Smooth muscle cell (in vitro differentiated cells): ENCODE data around the gene TDP1. TPM values are rescaled to one million over a fixed set of nuclear protein-coding genes. Genes with fewer than 3 reads are reported as not detected.

Experiments
- DNase-seq: peaks from one replicate; lab custom pipeline; 2025; ENCODE audit not compliant: unreplicated experiment; lab: John Stamatoyannopoulos, UW
- H2AFZ ChIP-seq: fragments of 200-600 bp; sonication (generic); 2 replicates; pipeline ENCODE4 v1.6.0; 2016; ENCODE audit warnings: antibody characterized with exemption, low read depth, mild to moderate bottlenecking
- H3F3A ChIP-seq: fragments of 200-600 bp; sonication (generic); 2 replicates; pipeline ENCODE4 v1.6.0; 2017; ENCODE audit warnings: antibody characterized with exemption, low read depth
- H3K27ac ChIP-seq: fragments of 200-600 bp; sonication (generic); 2 replicates; pipeline ENCODE4 v1.5.1; 2016; ENCODE audit warnings: low read depth, mild to moderate bottlenecking
- H3K27me3 ChIP-seq: fragments of 200-600 bp; sonication (generic); 2 replicates; pipeline ENCODE4 v1.6.1; 2016; ENCODE audit warnings: low read depth, mild to moderate bottlenecking
- H3K36me3 ChIP-seq: fragments of 200-600 bp; sonication (generic); 2 replicates; pipeline ENCODE4 v1.5.1; 2016; ENCODE audit warnings: low read depth
- H3K4me1 ChIP-seq: fragments of 200-600 bp; sonication (generic); 2 replicates; pipeline ENCODE4 v1.5.1; 2016; ENCODE audit warnings: low read depth
- H3K4me2 ChIP-seq: fragments of 200-600 bp; sonication (generic); 2 replicates; pipeline ENCODE4 v1.6.0; 2016; ENCODE audit warnings: mild to moderate bottlenecking
- H3K4me3 ChIP-seq: fragments of 200-600 bp; sonication (generic); 2 replicates; pipeline ENCODE4 v1.5.1; 2016; ENCODE audit warnings: mild to moderate bottlenecking
- H3K79me2 ChIP-seq: fragments of 200-600 bp; sonication (generic); 2 replicates; pipeline ENCODE4 v1.6.0; 2016; ENCODE audit warnings: low read depth, mild to moderate bottlenecking
- H3K9ac ChIP-seq: fragments of 200-600 bp; sonication (generic); 2 replicates; pipeline ENCODE4 v1.6.0; 2016; ENCODE audit warnings: low read depth
- H3K9me3 ChIP-seq: fragments of 200-600 bp; sonication (generic); replicated peaks from 2 replicates; pipeline ENCODE4 v1.5.1; 2016; ENCODE audit warnings: low read depth
- H4K20me1 ChIP-seq: fragments of 200-600 bp; sonication (generic); 2 replicates; pipeline ENCODE4 v1.6.0; 2016; ENCODE audit warnings: low read depth
- CTCF ChIP-seq: fragments of 200-600 bp; sonication (generic); IDR thresholded peaks from 2 replicates; pipeline ENCODE4 v1.5.1; 2017; ENCODE audit warnings: borderline replicate concordance, mild to moderate bottlenecking, antibody characterized with exemption; ENCODE audit not compliant: insufficient read depth, poor library complexity, severe bottlenecking
- WGBS: methylation state at CpG from one replicate; pipeline ENCODE4 v1.1.7; 2016; ENCODE audit warnings: low lambda C conversion rate; 5-methylcytosine and 5-hydroxymethylcytosine counted together
- polyA plus RNA-seq: library from polyadenylated mRNA; unstranded; fragments of >200 nt; fragmentation: Nextera tagmentation; extraction: Ambion mirVana; gene quantifications from 2 replicates; pipeline ENCODE4 v1.2.1, GENCODE V29; 2016
- total RNA-seq: library from RNA; depleted of rRNA; stranded (reverse); fragments of >200 nt; gene quantifications from 2 replicates; pipeline ENCODE4 v1.2.3, GENCODE V29; 2014

The TDP1 gene
- total and polyA plus RNA-seq, 2 experiments from 2014 or later, result 10.0 to 22.3 TPM

GRCh38 chr14:89954070-89955021, 1.4 kb upstream of the TDP1 start, which contains the start of gene EFCAB11:
Gene EFCAB11 (minus strand): TSS chr14:89954730. CDS start chr14:89954660, 70 bp downstream.
- Histone ChIP-seq H3K4me2 (peak within 1 kb of the TSS; percentile 91), H3K4me1 (peaks cover 8% of the 10 kb centered on the region), H3K9me3 (no peaks in the 10 kb centered on the region), H3K27me3 (no peaks in the 10 kb centered on the region), H3F3A (no peaks in the 10 kb centered on the region), H3K4me3 (peak within 1 kb of the TSS; percentile 61), H3K79me2 (peaks cover 8% of the 10 kb centered on the region), H4K20me1 (no peaks in the 10 kb centered on the region), H3K27ac (peak within 1 kb of the TSS; percentile 92), H3K36me3 (no peaks in the 10 kb centered on the region), H3K9ac (peak within 1 kb of the TSS; percentile 64), H2AFZ (peak within 1 kb of the TSS; percentile 92)
- peak; percentile 9 for TF ChIP-seq CTCF
- 3% methylated on average over 42 of the region's 44 CpGs for WGBS
- DNase-seq, result peak; percentile 77

GRCh38 chr14:89955022-89955744, 544 bp upstream of the TDP1 start:
- Histone ChIP-seq H3K27me3 (no peaks in the 10 kb centered on the region), H4K20me1 (no peaks in the 10 kb centered on the region), H3K4me1 (peaks cover 8% of the 10 kb centered on the region), H3K9me3 (no peaks in the 10 kb centered on the region), H3F3A (no peaks in the 10 kb centered on the region), H3K4me3 (peak overlapping the region; percentile 61), H3K9ac (peak overlapping the region; percentile 13), H3K27ac (peak overlapping the region; percentile 92), H3K79me2 (peaks cover 8% of the 10 kb centered on the region), H3K4me2 (peak overlapping the region; percentile 89), H3K36me3 (no peaks in the 10 kb centered on the region), H2AFZ (peak overlapping the region; percentile 92)
- TF ChIP-seq CTCF, result no peak
- WGBS, result 3% methylated on average over 20 of the region's 20 CpGs
- DNase-seq, result no peak

- Histone ChIP-seq H3F3A (no peaks in the 10 kb centered on the region), H3K36me3 (no peaks in the 10 kb centered on the region), H3K4me2 (peak overlapping the region; percentile 89), H3K79me2 (peaks cover 8% of the 10 kb centered on the region), H3K4me3 (peak overlapping the region; percentile 61), H3K9me3 (no peaks in the 10 kb centered on the region), H3K27me3 (no peaks in the 10 kb centered on the region), H3K4me1 (peaks cover 8% of the 10 kb centered on the region), H3K9ac (peak overlapping the region; percentile 91), H3K27ac (peak overlapping the region; percentile 92), H2AFZ (peak overlapping the region; percentile 88), H4K20me1 (no peaks in the 10 kb centered on the region)
- 18% methylated on average over 15 of the region's 15 CpGs for WGBS
- DNase-seq, result no peak
- no peak for TF ChIP-seq CTCF
Measured at GRCh38 chr14:89956661-89957009, 908 bp downstream of the TDP1 start.
